Panc1 (cell line): ENCODE data around the gene CHIA.

Experiments
- POLR2AphosphoS5 ChIP-seq: IDR thresholded peaks from 2 replicates; pipeline ENCODE4 v1.6.1; 2012; ENCODE audit warnings: mild to moderate bottlenecking, low read depth, low read length, moderate library complexity
- SIN3A ChIP-seq: IDR thresholded peaks from 2 replicates; pipeline ENCODE4 v1.6.1; 2012; ENCODE audit warnings: low read depth, mild to moderate bottlenecking, low read length, moderate library complexity, borderline replicate concordance; ENCODE audit not compliant: insufficient read depth
- TCF7L2 ChIP-seq: IDR thresholded peaks from 2 replicates; pipeline ENCODE4 v1.6.1; 2011; ENCODE audit warnings: mild to moderate bottlenecking, low read depth, low read length, inconsistent platforms
- TF ChIP-seq, protein P1 (sequence below): fragments of 450-650 bp; IDR thresholded peaks from 2 replicates; pipeline ENCODE4 v1.5.1; 2017; ENCODE audit warnings: mild to moderate bottlenecking
- TF ChIP-seq, protein P2 (sequence below), 2 experiments: IDR thresholded peaks; 2 replicates each; pipeline ENCODE4 v1.6.1; 2011 to 2012; ENCODE audit warnings: low read depth in 2 of 2, control low read depth in 1 of 2, low read length in 1 of 2, mild to moderate bottlenecking in 1 of 2, moderate library complexity in 1 of 2; ENCODE audit not compliant: insufficient read depth in 1 of 2

DNA sequence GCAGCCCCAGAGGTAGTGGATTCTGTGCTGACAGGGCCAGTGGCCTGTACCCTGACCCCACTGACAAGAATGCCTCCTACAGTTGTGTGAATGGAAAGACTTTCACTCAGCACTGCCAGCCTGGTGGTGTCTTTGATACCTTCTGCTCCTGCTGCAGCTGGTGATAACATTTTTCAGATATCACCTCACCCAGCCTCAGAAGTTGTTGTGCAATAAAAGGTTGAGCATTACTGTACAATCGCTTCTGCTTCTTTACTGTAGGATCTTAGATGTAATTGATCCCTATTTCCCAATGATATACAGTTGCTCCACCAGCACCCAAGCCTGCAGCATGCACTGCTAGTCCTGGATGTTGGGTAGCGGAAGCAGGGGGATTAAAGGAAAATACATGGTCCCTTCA is 4.8 kb upstream of the CHIA start:
- TF ChIP-seq, protein P1, sequence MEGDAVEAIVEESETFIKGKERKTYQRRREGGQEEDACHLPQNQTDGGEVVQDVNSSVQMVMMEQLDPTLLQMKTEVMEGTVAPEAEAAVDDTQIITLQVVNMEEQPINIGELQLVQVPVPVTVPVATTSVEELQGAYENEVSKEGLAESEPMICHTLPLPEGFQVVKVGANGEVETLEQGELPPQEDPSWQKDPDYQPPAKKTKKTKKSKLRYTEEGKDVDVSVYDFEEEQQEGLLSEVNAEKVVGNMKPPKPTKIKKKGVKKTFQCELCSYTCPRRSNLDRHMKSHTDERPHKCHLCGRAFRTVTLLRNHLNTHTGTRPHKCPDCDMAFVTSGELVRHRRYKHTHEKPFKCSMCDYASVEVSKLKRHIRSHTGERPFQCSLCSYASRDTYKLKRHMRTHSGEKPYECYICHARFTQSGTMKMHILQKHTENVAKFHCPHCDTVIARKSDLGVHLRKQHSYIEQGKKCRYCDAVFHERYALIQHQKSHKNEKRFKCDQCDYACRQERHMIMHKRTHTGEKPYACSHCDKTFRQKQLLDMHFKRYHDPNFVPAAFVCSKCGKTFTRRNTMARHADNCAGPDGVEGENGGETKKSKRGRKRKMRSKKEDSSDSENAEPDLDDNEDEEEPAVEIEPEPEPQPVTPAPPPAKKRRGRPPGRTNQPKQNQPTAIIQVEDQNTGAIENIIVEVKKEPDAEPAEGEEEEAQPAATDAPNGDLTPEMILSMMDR = no peak
- no peak for TF ChIP-seq TCF7L2
- no peak for TF ChIP-seq SIN3A
- no peak for TF ChIP-seq POLR2AphosphoS5
- TF ChIP-seq, protein P2, sequence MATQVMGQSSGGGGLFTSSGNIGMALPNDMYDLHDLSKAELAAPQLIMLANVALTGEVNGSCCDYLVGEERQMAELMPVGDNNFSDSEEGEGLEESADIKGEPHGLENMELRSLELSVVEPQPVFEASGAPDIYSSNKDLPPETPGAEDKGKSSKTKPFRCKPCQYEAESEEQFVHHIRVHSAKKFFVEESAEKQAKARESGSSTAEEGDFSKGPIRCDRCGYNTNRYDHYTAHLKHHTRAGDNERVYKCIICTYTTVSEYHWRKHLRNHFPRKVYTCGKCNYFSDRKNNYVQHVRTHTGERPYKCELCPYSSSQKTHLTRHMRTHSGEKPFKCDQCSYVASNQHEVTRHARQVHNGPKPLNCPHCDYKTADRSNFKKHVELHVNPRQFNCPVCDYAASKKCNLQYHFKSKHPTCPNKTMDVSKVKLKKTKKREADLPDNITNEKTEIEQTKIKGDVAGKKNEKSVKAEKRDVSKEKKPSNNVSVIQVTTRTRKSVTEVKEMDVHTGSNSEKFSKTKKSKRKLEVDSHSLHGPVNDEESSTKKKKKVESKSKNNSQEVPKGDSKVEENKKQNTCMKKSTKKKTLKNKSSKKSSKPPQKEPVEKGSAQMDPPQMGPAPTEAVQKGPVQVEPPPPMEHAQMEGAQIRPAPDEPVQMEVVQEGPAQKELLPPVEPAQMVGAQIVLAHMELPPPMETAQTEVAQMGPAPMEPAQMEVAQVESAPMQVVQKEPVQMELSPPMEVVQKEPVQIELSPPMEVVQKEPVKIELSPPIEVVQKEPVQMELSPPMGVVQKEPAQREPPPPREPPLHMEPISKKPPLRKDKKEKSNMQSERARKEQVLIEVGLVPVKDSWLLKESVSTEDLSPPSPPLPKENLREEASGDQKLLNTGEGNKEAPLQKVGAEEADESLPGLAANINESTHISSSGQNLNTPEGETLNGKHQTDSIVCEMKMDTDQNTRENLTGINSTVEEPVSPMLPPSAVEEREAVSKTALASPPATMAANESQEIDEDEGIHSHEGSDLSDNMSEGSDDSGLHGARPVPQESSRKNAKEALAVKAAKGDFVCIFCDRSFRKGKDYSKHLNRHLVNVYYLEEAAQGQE (IDR thresholded peaks at IDR 0.05; ENCODE audit: insufficient read depth in 1 of 2, low read depth in 2 of 2, low read length in 1 of 2) = no peak
